ENCODE measurements around the gene PRPSAP1. TPM values are rescaled to one million over a fixed set of nuclear protein-coding genes. Genes with fewer than 3 reads are reported as not detected.

The PRPSAP1 gene, protein sequence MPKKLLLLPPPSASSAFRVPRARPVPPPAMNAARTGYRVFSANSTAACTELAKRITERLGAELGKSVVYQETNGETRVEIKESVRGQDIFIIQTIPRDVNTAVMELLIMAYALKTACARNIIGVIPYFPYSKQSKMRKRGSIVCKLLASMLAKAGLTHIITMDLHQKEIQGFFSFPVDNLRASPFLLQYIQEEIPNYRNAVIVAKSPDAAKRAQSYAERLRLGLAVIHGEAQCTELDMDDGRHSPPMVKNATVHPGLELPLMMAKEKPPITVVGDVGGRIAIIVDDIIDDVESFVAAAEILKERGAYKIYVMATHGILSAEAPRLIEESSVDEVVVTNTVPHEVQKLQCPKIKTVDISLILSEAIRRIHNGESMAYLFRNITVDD
- 100 to 1,000 TPM; 133 to 198 (median 167) TPM for total RNA-seq

DNA sequence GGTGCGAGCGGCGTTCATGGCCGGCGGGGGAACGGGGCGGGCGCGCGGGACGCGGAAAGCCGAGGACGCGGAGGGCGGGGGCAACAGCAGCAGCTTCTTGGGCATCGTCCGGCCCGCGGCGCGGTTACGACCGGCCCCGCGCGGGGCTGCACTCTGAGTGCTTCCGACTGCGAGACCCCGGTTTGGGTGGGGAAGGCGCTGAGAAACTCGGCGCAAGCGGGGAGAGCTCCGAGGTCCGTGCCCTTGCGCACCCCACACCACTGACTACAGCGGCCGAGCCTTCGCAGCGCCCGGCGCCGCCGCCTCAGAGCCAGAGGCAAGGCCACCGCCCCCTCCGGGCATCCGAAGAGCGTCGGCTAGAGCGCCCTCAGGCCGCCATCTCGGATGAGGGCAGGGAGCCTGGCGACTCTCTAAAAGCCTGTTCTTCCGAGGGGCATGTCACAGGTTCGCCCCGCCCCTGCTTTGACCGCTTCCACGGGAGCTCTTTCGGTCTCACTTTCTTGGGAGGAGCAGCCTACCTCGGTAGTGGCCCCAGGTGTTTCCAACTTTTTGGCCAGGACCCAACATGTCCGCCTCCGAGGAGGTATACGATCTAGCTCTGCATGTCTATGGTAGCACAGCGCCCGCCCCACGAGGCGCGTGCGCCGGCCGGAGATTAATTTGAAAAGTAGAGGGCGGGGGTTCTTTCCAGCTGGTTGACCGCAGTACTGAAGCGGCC, at the start of gene PRPSAP1:
PRPSAP1 (minus strand) TSS at position 318 of the 718 bp plus-strand sequence; CDS start at position 105, 213 bp downstream.
- peak within 1 kb of the TSS; percentile 72 to 91 (median 84) for H3K4me3 ChIP-seq (replicated peaks in 1 of 3)
- WGBS, 2 donors: 0% methylated on average over 15 of the region's 75 CpGs
- no peaks in the 10 kb centered on the region for H3K27me3 ChIP-seq
- peak within 1 kb of the TSS; percentile 90 to 98 (median 93) for H3K27ac ChIP-seq
- DNase-seq: peak; percentile 88 to 89
- H3K36me3 ChIP-seq: no peaks in the 10 kb centered on the region
- intact Hi-C loops (cut with DNase I): no loop called here
- H3K9me3 ChIP-seq: no peaks in the 10 kb centered on the region
- peaks cover 0 to 14% of the 10 kb centered on the region in 2 donors for H3K4me1 ChIP-seq
- TF ChIP-seq POLR2A (IDR thresholded peaks at IDR 0.05): peak; percentile 92 to 97
- TF ChIP-seq, protein P1, sequence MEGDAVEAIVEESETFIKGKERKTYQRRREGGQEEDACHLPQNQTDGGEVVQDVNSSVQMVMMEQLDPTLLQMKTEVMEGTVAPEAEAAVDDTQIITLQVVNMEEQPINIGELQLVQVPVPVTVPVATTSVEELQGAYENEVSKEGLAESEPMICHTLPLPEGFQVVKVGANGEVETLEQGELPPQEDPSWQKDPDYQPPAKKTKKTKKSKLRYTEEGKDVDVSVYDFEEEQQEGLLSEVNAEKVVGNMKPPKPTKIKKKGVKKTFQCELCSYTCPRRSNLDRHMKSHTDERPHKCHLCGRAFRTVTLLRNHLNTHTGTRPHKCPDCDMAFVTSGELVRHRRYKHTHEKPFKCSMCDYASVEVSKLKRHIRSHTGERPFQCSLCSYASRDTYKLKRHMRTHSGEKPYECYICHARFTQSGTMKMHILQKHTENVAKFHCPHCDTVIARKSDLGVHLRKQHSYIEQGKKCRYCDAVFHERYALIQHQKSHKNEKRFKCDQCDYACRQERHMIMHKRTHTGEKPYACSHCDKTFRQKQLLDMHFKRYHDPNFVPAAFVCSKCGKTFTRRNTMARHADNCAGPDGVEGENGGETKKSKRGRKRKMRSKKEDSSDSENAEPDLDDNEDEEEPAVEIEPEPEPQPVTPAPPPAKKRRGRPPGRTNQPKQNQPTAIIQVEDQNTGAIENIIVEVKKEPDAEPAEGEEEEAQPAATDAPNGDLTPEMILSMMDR (IDR thresholded peaks at IDR 0.05): peak in 5 of 6 experiments; percentile 18 to 49 (median 39)

DNA sequence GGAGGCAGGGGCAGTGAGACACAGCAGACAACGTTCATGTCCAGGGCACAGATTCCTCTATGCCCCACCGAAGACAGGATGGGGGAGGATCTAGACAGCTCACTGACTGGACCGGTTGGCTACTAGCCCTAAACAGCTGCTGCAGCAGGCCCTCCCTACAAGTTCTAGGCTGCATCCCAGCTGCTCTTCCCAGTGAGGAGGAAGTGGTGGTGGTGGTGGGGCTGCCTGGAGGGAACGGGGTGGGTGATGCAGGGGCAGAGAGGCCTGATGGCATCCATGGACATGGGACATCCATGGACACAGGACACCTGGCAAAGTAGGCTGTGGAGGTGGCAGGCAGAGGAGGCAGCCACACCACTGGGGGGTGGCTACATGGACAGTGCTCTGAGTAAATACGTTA, 49.0 kb upstream of the PRPSAP1 start:
- WGBS, 2 donors: 82 to 93% methylated on average over 5 of the region's 5 CpGs
- intact Hi-C loops (cut with DNase I): loop anchor here (10.0 kb wide), 1 partner anchor 278 kb away; no protein-coding TSS in a partner anchor
- no peak for DNase-seq
- H3K4me1 ChIP-seq: peaks cover 0 to 18% of the 10 kb centered on the region in 2 donors
- no peaks in the 10 kb centered on the region for H3K9me3 ChIP-seq
- TF ChIP-seq, protein P1 (IDR thresholded peaks at IDR 0.05): no peak
- TF ChIP-seq POLR2A (IDR thresholded peaks at IDR 0.05): no peak
- no peaks in the 10 kb centered on the region for H3K27me3 ChIP-seq
- H3K36me3 ChIP-seq: peaks cover 51% of the 10 kb centered on the region in 2 donors
- H3K4me3 ChIP-seq (replicated peaks in 1 of 3): no peak overlapping the region
- no peak overlapping the region for H3K27ac ChIP-seq

DNA sequence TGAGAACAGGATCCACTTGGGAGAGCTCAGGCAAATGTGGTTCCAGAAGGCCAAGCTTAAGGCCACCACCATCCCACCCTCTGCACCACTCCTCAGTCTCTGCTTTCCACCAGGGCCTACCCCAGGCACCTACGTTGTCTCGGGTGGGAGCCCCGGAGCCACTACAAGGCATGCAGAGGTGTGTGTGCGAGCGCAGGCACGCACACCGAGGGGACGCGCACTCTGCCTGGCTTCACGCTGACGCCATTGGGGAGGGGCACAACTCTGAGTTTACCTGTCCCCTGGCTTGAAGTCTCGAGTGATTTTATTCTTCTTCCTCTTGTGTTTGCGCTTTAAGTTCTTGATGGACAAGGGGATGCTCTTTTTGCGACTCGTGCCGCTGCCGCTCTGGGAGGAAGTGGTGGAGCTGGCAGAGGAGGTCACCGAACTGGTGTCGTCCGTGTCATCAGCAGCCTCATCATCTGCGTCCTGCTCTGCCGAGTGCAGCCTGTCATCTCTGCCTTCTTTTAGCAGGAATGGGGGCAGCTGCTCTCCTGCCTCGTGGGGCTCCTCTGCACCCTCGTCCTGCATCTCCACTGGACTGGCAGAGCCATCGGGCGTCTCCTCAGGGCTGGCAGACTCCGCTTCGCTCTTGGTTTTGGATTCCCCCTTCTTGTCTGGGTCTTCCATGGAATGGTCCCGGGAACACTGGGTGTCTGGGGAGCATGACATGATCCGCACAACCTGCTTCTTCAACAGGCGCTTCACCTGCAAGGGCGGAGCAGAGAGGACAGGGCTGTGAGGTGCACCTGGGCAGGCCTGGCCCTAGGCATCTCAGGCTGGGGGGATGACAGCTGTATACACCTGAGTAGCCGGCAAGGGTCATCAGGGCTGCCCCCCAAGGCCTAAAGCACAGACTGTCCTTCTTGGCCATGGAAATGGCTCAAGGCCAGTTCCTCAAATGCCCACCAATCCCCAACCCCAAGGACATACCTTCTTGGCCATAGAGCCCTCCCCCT, 45.8 kb upstream of the PRPSAP1 start:
- Histone ChIP-seq H3K36me3 (peaks cover 60 to 65% of the 10 kb centered on the region in 2 donors), H3K27me3 (no peaks in the 10 kb centered on the region), H3K27ac (no peak overlapping the region), H3K4me3 (replicated peaks in 1 of 3) (no peak overlapping the region), H3K4me1 (peaks cover under 1 to 17% of the 10 kb centered on the region in 2 donors), H3K9me3 (no peaks in the 10 kb centered on the region)
- TF ChIP-seq, protein P1 (IDR thresholded peaks at IDR 0.05): no peak
- no peak for TF ChIP-seq POLR2A (IDR thresholded peaks at IDR 0.05)
- intact Hi-C loops (cut with DNase I): loop anchor here (2.0 to 10.0 kb wide), 2 partner anchors 95 to 275 kb away; no protein-coding TSS in a partner anchor
- WGBS, 2 donors: 94 to 96% methylated on average over 27 to 33 of the region's 33 CpGs
- DNase-seq: no peak

DNA sequence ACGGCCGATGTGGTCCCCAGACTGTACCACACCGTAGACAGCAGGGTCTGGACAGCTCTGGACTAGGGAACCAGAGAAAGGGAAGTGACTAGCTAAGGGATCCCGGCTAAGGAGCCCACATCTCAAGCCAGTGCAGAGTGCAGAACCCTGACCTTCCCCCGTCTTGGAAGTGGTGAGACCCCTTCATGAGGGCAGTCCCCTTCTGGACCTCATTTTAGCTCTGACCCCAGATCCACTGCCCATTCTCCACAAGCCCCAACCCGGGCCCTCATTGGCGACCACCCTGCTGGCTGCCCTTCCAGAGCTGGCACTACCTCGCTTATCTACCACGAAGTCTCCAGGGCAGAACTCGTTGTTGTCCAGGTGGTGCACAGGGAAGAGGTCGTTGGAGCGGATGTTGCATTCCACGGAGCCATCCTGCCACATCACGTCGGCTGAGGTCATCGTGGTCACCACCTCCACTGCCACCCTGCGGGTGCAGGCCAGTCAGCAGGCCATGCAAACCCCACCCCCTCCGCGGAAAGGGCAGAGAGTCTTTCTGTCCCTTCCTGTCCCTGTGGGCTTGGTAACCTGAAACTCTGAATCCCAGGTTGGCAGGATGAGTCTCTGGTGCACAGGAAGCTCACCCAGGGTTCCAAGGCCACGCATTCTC, 44.9 kb upstream of the PRPSAP1 start:
- TF ChIP-seq, protein P1 (IDR thresholded peaks at IDR 0.05): no peak
- TF ChIP-seq POLR2A (IDR thresholded peaks at IDR 0.05): no peak
- Histone ChIP-seq H3K9me3 (no peaks in the 10 kb centered on the region), H3K27ac (no peak overlapping the region), H3K4me1 (peaks cover 8 to 25% of the 10 kb centered on the region in 2 donors), H3K36me3 (peaks cover 57 to 60% of the 10 kb centered on the region in 2 donors), H3K4me3 (replicated peaks in 1 of 3) (no peak overlapping the region), H3K27me3 (no peaks in the 10 kb centered on the region)
- DNase-seq: peak; percentile 35 to 64
- intact Hi-C loops (cut with DNase I): loop anchor here (2.0 kb wide), 1 partner anchor 94 kb away; no protein-coding TSS in a partner anchor
- WGBS, 2 donors: 64 to 80% methylated on average over 14 to 16 of the region's 20 CpGs
